LNCaP clone FGC (cell line): Measurements from ENCODE around the gene ARHGEF19.

Experiments
- DNase-seq: peaks from one replicate; pipeline ENCODE4 v3.0.0-alpha.2; 2011; ENCODE audit warnings: low read depth
- H3K4me3 ChIP-seq: 2 replicates; pipeline ENCODE4 v1.5.1; 2011; ENCODE audit warnings: mild to moderate bottlenecking, low read depth, low read length, control low read depth
- TF ChIP-seq, protein P1 (sequence below): IDR thresholded peaks from 2 replicates; pipeline ENCODE4 v1.5.1; 2012; ENCODE audit warnings: mild to moderate bottlenecking; ENCODE audit not compliant: control insufficient read depth, insufficient read depth; ENCODE audit errors: extremely low read depth

Gene ARHGEF19

DNA sequence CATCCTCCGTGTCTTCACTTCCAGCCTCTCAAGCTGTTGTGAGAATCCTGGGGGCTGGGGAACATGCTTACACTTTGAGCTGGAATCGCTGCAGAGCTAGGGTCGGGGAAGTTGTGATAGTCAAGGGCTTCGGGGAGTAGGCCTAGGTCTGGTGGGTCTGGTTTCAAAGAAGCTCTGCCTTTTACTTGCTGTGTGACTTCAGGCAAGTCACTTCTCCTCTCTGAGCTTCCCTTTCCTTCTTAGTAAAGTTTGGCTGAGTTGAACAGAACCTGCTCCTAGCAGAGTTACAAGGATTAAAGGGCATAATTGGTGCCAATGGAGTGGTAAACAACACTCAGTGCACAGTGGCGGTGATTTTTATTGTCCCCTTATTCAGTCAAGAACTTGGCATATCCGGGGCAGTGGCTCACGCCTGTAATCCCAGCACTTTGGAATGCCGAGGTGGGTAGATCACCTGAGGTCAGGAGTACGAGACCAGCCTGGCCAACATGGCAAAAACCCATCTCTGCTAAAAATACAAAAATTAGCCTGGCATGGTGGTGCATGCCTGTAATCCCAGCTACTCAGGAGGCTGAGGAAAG lies 25.7 kb downstream of the ARHGEF19 start:
- TF ChIP-seq, protein P1, sequence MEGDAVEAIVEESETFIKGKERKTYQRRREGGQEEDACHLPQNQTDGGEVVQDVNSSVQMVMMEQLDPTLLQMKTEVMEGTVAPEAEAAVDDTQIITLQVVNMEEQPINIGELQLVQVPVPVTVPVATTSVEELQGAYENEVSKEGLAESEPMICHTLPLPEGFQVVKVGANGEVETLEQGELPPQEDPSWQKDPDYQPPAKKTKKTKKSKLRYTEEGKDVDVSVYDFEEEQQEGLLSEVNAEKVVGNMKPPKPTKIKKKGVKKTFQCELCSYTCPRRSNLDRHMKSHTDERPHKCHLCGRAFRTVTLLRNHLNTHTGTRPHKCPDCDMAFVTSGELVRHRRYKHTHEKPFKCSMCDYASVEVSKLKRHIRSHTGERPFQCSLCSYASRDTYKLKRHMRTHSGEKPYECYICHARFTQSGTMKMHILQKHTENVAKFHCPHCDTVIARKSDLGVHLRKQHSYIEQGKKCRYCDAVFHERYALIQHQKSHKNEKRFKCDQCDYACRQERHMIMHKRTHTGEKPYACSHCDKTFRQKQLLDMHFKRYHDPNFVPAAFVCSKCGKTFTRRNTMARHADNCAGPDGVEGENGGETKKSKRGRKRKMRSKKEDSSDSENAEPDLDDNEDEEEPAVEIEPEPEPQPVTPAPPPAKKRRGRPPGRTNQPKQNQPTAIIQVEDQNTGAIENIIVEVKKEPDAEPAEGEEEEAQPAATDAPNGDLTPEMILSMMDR, result no peak
- DNase-seq, result no peak
- no peak overlapping the region for H3K4me3 ChIP-seq

DNA sequence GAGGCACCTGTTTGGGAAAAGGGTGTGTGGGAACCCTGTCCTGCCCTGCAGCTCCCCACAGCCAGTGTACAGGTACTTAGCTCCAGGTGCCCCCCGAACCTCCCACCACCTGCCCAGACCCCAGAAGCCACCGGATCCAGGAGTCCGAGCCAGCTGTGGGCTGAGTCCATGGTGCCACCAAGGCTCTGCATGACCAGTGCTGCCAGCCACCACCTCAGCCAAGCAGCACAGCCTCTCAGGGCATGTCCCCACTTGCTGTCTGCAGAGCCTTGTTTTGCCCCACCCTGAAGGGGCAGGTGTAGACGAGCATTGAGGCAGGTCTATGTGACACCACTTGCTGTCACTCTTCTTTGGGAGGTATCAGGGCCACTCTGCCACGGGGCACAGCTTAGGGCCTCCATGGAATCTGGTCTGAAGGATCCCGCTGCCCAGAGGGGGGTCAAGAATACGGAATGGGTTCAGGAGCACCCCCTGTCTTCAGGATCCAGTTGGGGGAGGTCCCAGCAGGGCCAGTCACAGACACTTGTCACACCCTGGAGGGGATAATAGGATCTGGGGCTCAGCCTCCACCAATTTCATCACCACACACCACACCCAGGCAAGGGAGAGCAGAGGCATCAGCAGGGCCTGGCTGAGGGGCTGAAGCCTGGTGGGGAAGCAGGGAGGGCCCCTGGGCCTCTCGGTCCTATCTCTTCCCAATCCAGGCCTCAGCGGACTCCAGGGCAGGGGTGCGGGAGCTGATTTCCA lies 27.7 kb downstream of the ARHGEF19 start:
- no peak overlapping the region for H3K4me3 ChIP-seq
- TF ChIP-seq, protein P1, result no peak
- DNase-seq, result no peak

DNA sequence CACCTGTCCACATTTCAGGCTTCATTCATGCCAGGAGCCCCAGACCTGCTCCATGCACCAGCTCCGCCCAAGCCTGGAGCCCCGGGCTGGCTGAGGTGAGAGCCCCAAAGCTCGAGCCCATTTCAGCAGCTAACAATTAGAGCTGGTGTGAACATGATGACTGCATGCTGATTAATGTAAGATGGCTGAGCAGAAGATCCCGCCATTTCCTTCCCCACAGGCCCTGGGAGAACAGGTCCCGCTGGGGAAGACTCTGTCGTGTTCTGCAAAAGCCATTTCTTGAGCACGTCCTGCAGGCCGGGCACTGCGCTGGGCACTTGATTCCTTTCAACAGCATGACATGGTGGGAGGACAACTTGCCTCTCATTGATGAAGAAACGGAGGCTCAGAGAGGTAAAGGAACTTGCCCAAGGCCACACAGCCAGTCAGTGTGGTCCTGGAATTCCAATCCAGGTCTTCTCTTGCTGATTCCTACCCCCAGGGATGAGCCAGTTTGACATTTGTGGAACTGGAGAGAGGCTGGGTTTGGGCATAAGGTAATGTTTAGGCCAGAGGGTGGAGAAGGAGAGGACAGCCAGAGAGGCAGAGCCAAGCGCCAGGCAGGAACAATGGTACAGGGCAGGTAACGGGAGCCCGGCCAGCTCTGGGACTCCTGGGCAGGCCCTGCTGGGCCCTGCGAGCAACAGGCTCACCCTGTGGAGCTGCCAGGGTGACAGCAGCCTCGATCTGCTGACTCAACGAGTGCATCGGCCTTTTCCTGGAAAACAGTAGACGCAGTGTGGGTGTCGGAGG lies 28.5 kb downstream of the ARHGEF19 start:
- DNase-seq, result no peak
- H3K4me3 ChIP-seq, result no peak overlapping the region
- TF ChIP-seq, protein P1, result no peak

DNA sequence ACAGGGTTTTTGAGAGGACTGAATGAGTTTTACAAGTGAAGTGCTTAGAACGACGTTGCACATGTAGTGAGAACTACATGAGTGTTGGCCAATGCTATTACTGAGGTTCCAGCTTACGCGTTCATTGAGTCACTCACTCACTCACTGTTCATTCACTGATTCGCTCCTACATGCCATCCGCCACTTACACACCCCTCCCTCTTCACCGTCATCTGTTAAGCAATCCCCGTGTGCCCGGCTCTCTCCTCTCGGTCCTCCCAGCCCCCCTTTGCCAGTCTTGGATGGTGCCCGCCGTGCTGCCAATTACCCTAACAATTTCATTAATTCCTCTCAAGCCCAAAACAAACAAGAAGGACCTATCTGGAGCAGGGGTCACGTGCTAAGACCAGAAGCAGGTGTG lies 29.3 kb downstream of the ARHGEF19 start:
- H3K4me3 ChIP-seq, result no peak overlapping the region
- DNase-seq, result no peak
- TF ChIP-seq, protein P1, result no peak

DNA sequence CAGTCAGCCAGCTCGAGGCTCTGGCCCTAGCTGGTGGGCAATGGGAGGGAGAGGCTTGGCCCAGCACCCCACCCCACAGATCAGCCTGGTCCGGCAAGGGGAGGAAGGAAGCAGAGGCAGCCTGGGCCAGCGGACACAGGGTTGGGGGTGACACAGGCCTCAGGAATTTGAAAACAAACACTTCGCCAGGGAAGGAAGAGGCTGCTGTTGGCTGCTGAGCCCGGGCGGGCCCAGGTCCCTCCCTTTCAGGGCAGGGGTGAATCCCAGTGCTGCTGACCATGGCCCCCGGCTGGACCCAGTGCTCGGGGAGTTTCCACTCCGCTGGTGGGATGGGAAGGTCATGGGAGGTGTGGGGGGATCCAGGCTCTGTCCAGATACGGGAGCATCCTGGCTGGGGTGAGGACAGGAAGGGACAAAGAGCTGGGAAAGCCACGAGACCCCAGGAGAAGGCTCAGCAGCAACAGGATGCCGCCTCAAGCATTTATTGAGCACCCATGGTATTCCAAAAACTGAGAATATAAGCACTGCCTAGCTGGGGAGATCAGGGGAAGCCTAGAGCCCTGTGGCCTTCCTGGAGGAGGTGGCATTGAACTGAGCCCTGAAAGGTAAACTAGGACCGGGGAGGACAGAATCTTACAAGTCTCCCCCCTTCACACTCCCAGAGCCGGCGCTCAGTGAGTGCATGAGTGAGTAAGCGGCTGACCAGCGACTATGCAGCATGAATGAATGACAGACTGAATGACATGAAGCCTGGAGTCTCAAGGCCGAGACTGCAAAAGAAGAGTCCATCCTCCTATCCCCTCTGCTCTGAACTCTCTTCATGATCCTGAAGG lies 30.3 kb downstream of the ARHGEF19 start:
- TF ChIP-seq, protein P1, result no peak
- no peak overlapping the region for H3K4me3 ChIP-seq
- no peak for DNase-seq

DNA sequence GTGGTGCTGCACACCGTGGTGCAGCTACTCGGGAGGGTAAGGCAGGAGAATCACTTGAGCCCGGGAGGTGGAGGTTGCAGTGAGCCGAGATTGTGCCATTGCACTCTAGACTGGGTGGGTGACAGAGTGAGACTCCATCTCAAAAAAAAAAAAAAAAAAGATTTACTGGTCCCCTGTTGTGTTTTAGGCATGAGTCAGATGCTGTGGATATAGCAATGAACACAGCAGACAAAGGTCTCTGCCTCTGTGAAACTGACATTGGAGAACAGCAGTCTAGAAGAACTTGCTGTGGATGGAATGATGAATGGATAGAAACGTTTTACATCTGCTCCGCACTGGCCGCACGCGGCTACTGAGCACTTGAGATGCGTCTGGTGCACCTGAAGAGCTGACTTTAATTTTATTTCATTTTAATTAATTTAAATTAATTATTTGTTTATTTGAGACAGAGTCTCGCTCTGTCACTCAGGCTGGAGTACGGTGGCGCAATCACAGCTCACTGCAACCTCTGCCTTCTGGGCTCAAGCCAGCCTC lies 32.1 kb downstream of the ARHGEF19 start:
- no peak overlapping the region for H3K4me3 ChIP-seq
- no peak for DNase-seq
- TF ChIP-seq, protein P1, result no peak
